ENCODE measurements around the gene MIXL1.
"Not testable (repeated sequence)": the region's sequence is repeated elsewhere in the genome, so short reads cannot be mapped to it uniquely, and the experiment has no call there.

MIXL1 gene

DNA sequence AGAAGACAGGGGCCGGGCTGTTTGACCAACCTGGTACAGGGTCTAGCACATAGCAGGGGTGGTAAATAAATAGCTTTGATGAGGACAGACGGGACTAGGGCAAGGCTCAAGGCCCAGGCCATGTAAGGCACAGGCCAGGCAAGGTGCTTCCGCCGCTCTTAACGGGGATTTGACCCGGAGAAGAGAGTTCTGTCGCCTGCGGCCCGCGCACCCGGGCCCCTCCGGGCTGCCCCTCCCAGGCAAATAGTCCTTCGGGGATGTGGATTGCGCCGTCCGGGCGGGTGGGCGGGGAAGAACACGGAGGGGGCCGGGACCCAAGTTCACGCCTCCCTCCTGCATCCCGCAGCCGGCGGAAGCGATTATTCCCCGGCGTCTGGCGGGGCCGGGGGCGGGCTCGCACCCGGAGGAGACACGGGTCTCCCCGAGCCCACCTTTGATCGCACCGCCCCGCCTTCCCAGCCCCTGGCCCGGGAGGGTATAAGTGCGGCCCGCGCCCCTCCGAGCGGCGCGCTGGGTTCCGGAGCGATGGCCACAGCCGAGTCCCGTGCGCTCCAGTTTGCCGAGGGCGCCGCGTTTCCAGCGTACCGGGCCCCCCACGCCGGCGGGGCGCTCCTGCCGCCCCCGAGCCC lies at the start of gene MIXL1:
Gene MIXL1 (plus strand): TSS at position 508 of the 629 bp plus-strand sequence. CDS start 18 bp downstream, at position 526.
- DNase-seq = no peak

GRCh38 chr1:226176870-226177269 lies 46.6 kb upstream of the MIXL1 start:
- no peak for DNase-seq

GRCh38 chr1:226181996-226182714 lies 41.3 kb upstream of the MIXL1 start:
- DNase-seq = no peak

GRCh38 chr1:226185141-226186036 lies 38.1 kb upstream of the MIXL1 start:
- no peak for DNase-seq

DNA sequence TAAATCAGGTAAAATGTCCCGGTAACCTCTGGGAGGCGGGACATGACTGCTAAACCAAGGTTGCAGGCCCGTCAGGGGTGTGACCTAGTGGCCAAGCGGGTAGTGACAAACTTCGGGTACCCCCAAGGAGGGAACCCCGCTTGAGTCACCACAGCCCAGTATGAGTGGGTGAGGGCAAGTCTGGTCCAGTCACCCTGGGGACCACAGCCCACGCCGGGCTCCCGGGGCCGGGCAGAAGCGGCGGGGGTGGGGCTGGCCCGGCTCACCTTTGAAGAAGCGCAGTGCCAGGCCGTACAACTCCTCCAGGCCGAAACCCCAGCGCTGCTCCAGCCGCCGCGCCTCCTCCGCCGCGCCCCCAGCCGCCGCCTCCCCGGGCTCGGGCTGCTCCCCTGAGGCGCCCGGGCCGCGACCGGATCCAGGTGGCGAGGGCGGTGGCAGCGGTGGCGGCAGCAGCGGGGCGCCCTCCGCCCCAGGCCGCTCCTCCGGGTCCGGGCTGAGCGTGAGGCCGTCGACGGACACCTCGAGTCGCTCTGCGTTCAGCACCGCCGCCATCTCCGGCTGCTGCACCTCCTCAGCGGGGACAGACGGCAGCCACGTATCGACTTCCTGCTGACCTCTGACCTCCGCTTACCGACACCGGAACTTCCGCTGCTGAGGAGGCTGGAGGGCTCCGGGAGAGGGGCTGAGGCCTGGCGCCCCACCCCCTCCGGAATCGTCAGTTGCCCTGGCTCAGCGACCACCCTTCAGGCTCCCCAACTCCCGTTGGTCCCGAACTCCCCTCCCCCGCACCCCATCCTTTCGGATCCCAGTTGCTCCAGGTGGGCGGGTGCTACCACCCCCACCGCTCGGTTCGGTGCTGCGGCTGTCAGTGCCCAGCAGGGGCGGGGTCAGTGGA lies 37.1 kb upstream of the MIXL1 start, which contains the start of gene ACBD3:
Gene ACBD3 (minus strand): TSS at position 618 of the 895 bp plus-strand sequence. CDS start 66 bp downstream, at position 552.
- DNase-seq = peak; percentile 76

GRCh38 chr1:226187019-226187322 lies 36.5 kb upstream of the MIXL1 start:
- DNase-seq = no peak

GRCh38 chr1:226187380-226187779 lies 36.1 kb upstream of the MIXL1 start:
- no peak for DNase-seq

- no peak for DNase-seq
Measured at GRCh38 chr1:226195144-226195543, 28.3 kb upstream of the MIXL1 start.

GRCh38 chr1:226199971-226200370 lies 23.5 kb upstream of the MIXL1 start:
- no peak for DNase-seq

DNA sequence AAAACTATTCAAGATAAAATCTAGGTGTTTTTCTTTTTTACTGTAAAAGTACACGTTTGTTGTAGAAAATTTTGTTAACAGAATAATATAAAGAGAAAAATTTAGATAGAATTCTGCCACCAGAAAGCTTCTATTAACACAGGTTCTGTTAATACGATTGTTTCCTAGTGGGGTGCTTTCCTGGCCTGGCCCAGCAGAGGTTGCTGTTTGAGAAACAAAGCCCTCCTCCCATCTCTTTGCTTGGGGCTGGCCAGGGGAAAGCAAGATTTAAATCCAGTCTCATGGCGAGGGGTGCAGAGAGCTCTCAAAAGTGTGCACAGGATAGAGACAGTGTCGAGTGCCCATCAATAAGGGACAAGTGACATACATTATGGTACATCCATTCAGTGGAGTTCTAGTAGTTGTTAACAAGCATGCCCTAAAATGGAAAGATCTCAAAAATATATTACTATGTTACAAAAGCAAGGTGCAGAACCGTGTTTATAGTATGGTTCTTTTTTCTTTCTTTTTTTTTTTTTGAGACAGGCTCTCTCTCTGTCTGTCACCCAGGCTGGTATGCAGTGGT lies 22.4 kb upstream of the MIXL1 start:
- no peak for DNase-seq

- no peak for DNase-seq
Measured at GRCh38 chr1:226202246-226202645, 21.2 kb upstream of the MIXL1 start.

DNA sequence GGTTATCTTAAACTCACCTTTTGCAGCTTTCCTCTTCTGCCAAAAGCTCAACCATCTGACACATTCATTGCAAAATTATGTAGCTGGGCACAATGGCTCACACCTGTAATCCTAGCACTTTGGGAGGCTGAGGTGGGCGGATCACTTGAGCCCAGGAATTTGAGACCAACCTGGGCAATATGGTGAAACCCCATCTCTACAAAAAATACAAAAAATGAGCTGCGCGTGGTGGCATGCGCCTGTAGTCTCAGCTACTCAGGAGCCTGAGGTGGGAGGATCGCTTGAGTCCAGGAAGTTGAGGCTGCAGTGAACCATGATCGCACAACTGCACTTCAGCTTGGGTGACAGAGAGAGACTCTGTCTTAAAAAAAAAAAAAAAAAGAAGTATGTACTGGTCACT lies 20.8 kb upstream of the MIXL1 start:
- not testable (repeated sequence) for DNase-seq

GRCh38 chr1:226203240-226203639 lies 20.2 kb upstream of the MIXL1 start:
- no peak for DNase-seq

GRCh38 chr1:226203655-226204054 lies 19.8 kb upstream of the MIXL1 start:
- DNase-seq = no peak

DNA sequence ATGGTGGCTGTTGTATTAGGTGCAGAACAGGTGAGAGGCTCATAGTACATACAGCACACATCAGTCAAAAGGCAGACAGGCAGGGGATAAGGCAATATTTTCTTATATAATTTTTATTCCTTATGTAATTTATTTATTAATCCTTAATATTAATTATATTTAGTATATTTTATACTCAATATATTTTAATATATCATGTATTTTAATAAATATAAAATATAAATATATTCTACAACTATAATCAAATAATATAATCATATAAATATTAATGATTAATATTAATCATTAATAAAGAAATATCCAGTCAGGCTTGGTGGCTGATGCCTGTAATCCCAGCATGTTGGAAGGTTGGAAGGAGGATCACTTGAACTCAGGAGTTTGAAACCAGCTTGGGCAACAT lies 19.3 kb upstream of the MIXL1 start:
- DNase-seq = no peak

DNA sequence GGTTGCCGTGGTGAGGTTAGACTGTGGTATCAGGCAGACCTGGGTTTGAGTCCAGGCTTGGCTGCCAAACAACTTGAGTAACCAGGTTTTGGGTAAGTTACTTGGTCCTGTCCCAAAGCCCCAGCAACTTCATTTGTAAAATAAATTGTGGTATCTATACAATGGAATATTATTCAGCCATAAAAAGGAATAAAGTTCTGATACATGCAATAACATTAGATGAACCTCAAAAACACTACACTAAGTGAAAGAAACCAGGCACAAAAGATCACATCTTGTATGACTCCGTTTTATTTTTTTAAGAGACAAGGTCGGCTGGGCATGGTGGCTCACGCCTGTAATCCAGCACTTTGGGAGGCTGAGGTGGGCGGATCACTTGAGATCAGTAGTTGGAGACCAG lies 16.4 kb upstream of the MIXL1 start:
- DNase-seq = no peak

- DNase-seq = no peak
Measured at GRCh38 chr1:226209307-226210059, 14.0 kb upstream of the MIXL1 start.

- no peak for DNase-seq
Measured at GRCh38 chr1:226210571-226211176, 12.8 kb upstream of the MIXL1 start.

- no peak for DNase-seq
Measured at GRCh38 chr1:226211181-226211821, 12.2 kb upstream of the MIXL1 start.

DNA sequence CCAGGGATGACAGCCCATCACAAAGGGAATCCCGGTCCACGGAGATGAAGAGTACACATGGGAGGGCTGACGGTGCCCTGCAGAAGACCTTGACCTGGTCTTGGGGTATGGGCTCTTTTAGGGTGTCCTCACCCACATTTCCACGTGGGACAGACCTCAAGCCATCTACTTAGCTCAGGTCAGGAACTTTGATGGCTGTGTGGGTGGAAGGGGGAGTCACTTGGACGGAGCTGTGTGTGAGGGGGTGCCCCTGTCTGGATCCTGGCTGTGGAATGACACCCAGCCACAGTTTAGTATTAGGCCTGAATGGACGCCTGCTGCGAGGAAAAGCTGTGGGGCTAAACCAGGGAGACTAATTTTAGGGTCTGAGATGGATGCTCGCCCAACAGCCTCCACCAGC lies 10.9 kb upstream of the MIXL1 start:
- DNase-seq = no peak

DNA sequence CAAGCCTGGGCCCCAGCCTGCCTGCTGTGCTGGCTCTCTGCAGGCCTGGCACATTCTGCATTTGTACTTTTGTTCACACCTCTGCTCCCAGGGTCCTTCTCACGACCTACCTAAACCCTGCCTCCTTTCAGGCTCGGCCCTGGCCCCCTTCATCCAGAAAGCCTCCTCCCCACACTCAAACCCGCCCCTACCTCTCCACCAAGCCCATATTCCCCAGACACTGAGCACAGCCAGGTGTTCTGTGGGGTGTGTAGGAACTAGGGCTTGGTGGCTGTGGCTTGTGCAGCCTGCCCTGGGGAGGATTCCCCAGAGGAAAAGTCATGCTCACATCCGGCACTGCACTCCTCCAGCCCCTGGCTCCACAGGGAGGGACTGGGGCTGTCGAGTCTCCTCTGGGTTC lies 8.2 kb upstream of the MIXL1 start:
- DNase-seq = no peak

All from NCI-H2029 treated with DMSO at 0.1 percent for 48 hours (cell line).